OCI-M2 (cell line): ENCODE measurements around the gene R3HDM2.
A peak's percentile ranks its signal among the peaks of the same experiment; 100 is the strongest.

Experiments used
- DNase-seq: peaks from one replicate; lab custom pipeline; 2025; ENCODE audit not compliant: unreplicated experiment; lab: John Stamatoyannopoulos, UW

R3HDM2 gene

GRCh38 chr12:57232156-57232756 lies 198.6 kb downstream of the R3HDM2 start:
- DNase-seq, result no peak

DNA sequence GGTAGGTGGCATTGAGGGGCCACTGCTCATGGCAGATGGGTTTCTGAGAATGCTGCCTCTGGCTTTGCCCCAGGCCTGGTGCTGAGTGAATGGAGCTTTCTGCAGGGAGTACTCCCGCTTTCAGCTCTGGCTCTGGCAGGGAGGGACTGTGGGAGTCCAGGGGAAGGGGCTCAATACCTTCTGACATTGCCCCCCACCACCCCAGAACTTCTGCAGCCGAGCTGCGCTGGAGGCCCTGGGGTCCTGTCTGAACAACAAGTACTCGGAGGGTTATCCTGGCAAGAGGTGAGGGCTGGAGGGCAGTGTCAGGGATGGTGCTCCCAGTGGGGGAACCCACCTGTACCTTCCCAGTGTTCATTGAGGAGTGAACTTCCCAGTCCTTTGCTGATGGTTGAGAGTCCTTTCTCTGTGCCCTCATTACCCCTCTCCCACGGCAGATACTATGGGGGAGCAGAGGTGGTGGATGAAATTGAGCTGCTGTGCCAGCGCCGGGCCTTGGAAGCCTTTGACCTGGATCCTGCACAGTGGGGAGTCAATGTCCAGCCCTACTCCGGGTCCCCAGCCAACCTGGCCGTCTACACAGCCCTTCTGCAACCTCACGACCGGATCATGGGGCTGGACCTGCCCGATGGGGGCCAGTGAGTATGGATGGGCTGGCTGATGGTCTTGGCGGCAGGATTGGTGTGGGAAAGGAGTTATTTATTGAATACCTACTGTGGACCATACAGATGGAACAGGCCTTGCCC lies 199.4 kb downstream of the R3HDM2 start:
- DNase-seq, result no peak

DNA sequence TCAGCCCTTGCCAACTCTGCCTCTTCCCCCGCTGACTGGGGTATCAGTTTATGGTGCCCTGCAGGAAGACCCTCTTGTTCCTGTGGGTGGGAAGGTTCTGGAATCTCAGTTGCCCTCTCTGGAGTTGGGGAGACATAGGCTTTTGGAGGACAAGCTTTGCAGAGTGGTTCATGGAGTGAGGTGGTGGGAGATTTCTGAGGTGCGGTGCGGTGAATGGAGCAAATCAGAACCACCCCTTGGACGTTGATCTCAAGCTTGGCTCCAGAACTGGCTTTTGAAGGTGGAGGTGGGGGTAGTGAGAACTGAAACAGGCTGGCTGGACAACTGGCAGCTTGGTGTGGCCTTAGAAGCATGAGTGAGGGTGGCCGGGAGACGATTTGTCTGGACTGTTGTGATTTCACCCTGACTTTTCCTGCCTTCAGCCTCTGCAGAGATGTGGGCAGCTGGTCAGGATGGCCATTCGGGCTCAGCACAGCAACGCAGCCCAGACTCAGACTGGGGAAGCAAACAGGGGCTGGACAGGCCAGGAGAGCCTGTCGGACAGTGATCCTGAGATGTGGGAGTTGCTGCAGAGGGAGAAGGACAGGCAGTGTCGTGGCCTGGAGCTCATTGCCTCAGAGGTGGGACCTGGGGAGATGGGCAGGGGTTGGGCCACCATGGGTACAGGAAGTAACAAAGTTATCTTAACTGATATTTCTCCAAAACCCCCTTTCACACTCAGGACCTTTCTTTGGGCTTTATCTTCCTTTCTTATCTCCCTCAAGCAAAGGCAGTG lies 200.3 kb downstream of the R3HDM2 start:
- DNase-seq, result no peak

- DNase-seq, result peak; percentile 89
These were observed 201.0 kb downstream of the R3HDM2 start, which contains the start of gene SHMT2 for GRCh38 chr12:57229634-57230380. Gene SHMT2 (plus strand): TSS chr12:57229711. CDS start chr12:57229779, 68 bp downstream.

DNA sequence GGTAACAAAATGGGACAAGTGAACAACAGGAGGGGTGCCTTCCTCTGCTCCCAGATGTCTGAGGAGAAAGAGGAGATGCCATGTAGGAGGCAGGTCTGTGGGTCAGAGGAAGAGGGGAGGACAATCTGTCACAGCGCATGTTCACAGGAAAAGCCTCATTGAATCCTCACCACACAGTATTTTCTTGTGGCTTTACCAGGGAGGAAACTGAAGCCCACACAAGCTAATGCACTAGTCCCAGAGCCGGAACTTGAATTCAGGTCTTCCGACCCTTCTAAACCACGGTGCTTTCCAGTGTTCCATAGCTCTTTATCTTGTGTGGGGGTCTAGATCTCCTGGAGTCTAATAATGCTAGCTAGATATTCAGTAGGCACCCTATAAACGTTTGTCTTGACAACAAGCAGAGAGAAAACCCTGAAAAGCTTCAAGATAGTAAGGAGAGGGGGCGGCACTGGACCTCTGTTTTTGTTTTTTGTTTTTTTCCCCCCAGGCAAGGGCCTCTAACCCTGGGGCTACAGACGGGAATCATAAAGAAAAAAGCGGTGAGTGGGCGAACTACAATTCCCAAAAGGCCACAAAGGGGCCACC lies 201.7 kb downstream of the R3HDM2 start:
- DNase-seq, result no peak

- DNase-seq, result no peak
These were observed 203.3 kb downstream of the R3HDM2 start for GRCh38 chr12:57227315-57228115.

- no peak for DNase-seq
These were observed 204.1 kb downstream of the R3HDM2 start for GRCh38 chr12:57226588-57227314.

DNA sequence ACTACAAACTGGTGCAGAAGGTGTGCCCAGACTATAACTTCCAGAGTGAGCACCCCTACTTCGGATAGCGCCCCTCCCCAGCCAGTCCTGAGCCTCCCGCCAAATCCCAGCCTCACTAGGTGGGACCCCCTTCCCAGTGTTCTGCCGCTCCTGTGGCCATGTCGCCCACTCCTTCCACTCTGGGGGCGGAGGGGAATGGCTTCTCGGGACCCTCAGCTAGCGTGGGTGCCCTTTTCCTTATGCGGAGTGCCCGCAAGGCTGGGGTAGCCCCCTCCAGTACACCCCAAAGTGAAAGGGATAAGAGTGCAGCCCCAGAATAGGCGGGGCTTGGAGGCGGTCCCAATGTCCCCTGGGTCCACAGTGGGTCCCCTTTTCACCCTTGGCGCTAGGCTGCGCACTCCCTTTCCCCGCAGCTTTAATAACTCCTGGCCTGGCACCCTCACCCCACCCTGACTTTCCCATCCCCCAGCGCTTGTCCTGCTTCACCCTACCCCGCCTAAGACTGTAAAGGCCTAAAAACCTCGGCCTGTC lies 205.1 kb downstream of the R3HDM2 start:
- no peak for DNase-seq

GRCh38 chr12:57224973-57225679 lies 205.7 kb downstream of the R3HDM2 start:
- no peak for DNase-seq

GRCh38 chr12:57224278-57224972 lies 206.4 kb downstream of the R3HDM2 start:
- no peak for DNase-seq

- no peak for DNase-seq
These were observed 207.4 kb downstream of the R3HDM2 start for GRCh38 chr12:57223191-57224165.

GRCh38 chr12:57222286-57223190 lies 208.3 kb downstream of the R3HDM2 start:
- no peak for DNase-seq

DNA sequence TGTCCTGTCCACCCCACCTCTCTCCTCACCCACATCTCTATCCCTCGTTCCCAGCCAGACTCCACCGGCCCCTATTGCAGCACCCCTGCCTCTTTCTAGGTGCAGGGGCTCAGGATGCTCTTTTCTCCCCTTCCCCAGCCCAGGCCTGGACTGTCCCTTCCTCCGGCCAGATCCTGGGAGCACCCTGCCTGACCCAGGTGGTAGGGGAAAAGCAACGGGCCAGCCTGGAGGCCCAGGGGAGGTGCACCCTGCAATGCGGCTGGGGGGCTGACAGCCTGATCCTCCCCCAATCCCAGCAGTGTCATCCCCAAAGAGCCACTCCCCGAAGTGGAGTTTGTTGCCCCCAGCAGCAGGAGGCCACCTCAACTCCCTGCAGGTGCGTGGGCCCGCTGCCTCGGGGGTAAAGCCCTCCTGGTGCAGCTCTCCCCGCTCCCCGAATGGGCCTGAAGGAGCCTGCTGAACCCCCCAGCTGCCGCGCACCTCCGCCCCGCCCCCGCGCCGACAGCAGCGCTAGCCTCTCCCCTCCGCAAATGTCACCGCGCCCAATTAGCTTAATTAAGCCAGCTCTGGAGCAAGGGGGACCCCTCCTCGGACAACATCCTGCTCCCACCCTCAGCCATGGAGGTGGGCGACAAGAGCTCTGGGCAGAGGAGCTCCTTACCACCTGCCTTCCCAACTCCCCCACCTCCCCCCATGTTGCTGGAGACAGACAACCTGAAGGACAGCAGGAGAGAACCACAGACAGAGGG lies 209.5 kb downstream of the R3HDM2 start:
- no peak for DNase-seq

- DNase-seq, result no peak
These were observed 210.1 kb downstream of the R3HDM2 start for GRCh38 chr12:57220770-57221168.
